GM10266 (cell line): ENCODE measurements around the gene C1QTNF2.

ENCODE experiments used
- DNase-seq: peaks from one replicate; pipeline ENCODE4 v3.0.0; 2012; ENCODE audit errors: extremely low spot score
- CTCF ChIP-seq: IDR thresholded peaks from 2 replicates; pipeline ENCODE4 v1.5.1; 2012; ENCODE audit warnings: mild to moderate bottlenecking, low read depth; ENCODE audit not compliant: control insufficient read depth, insufficient read depth; ENCODE audit errors: missing control alignments

The C1QTNF2 gene

DNA sequence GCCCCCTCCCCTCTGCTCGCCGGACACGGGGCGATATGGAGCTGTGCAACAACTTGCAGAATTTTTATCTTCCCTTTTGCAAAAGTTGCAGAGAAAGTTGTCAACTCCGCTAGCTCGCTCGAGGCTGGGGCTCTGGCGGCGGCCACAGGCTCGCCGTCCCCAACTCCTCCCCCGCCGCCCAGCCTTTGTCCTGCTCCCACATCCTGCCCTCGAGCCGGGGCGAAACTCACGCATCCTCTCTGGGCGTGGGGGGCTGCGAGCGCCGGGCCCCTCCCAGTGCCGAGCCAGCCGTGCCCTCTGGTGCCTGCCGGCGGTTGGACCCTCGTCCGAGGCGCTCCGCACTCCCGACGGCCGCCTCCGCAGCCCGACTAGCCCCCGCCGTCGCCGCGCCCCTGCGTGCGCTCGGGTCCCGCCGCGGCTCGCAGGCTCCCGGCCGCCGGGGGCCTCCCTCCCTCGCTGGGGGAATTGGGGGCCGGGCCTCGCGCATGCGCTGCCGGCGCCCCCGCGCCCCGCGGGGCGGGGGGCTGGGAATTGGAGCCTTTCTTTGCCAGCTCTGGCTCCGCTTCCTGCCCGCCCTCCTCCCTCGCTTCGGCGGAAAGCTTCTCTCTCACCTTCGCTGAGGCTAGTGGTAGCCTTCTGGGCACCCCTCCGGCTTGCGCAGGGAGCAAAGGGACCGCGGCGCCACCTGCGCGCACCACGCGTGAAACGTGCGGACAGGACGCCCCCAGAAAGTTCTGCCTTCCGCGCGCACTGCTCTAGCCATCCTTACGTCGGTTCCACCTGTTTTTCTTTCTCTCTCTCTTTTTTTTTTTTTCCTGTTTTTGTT, 58.1 kb downstream of the C1QTNF2 start, which contains the start of gene CCNJL:
TSS of gene CCNJL (minus strand) at position 431 of the 826 bp plus-strand sequence. CDS start 641 bp downstream, outside the sequence.
- peak; percentile 67 for DNase-seq
- no peak for TF ChIP-seq CTCF

DNA sequence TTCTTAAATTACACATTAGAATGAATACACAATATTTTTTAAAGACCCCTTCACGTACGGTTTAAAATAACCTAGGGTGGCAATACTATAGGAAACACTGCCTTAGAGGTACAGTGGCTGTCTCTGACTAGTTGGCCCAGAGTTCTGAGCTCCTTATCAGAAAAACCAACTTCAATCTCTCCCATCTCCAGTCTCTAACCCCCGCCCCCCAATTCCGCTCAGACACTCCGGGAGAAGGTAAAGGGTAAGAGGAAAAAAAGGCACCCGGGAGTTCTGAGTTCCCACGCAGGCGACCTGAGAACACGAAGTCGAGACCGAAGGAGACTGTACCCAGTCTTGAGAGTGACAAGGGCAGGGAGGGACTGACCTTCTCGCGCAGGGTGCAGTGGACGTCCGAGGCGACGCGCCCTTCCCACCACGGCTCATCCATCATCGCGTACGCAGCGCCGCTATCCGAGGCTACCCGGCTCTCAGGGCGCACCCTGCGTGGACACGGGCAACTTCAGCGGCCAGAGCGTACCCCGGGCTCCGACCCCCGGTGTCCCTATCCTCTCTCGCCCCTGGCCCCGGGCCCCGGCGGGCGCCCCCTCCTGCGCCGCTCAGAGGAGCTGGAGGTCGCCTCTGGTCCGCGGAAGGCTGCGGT, 58.8 kb downstream of the C1QTNF2 start:
- TF ChIP-seq CTCF, result no peak

GRCh38 chr5:160310552-160311295, 59.7 kb downstream of the C1QTNF2 start:
- TF ChIP-seq CTCF, result no peak
- no peak for DNase-seq

More for the DNA sequence above, 58.8 kb downstream of the C1QTNF2 start:
- DNase-seq, result no peak

DNA sequence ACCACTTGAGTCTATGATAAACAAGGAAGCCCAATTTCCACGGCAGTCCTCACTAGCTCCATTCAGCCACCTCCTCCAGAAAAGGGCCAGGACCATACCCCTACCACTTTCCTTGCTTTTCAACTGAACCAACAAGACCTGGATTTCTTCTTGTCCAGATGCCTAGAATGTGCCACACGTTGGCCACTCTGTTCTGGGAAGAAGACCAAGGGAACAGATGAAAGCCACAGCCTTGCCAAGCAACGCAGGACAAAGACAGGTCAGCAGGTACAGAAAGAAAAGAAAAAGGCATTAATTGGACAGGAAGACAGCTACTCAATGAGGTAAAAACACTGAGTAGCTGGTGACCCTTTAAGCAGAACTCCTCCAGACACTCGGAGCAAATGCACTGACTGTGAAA, 60.3 kb downstream of the C1QTNF2 start:
- DNase-seq, result no peak
- no peak for TF ChIP-seq CTCF

DNA sequence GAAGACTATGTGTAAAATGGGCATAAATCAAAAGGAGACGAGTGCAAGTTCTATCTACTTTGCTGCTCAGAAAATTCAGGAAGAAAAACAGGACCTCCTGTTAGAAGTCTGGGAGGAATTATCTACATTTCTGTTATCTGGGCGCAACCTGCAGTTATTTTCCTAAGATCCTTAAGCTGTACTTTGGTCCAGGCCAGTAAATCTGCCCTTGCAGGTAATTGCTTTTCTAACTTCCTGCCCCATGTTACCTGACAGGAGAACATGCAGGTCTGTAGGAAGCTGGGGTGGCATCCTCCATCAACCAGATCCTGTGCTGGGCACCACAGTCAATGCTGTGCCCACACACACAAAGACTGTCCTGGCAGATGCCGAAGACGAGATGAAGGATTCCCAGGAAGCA, 63.7 kb downstream of the C1QTNF2 start:
- DNase-seq, result no peak
- TF ChIP-seq CTCF, result no peak

DNA sequence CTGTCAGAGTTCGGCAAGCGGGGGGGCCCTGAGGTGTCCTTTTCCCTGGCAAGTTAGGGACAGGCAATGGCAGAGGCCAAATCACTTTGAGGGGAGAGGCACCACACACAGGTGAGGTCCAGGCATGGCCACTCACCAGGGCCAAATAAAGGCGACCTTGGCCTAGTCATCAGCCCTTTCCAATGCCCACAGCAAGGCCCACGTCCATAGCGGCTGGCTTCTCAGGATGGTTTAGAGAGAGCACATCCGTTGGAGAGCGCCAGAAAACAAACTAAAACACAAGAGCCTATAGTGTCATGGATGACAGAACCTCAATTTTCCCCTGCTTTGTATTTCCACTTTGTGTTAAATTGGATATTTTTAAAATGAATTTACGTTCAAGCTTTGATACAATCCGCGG, 65.1 kb downstream of the C1QTNF2 start:
- no peak for TF ChIP-seq CTCF
- DNase-seq, result no peak
